Heart left ventricle (tissue), 13 donors: ENCODE results near the gene RAB11A.

ENCODE experiments used
- CTCF ChIP-seq, 12 donors: fragments of 200-600 bp; sonication (generic) in 4 of 12; IDR thresholded peaks; one replicate each; pipeline versions ENCODE4 v1.5.0 to v1.8.0; 2018 to 2022; ENCODE audit warnings: antibody characterized with exemption in 12 of 12, mild to moderate bottlenecking in 5 of 12
- POLR2A ChIP-seq, 2 donors: fragments of 450-650 bp; IDR thresholded peaks; one replicate each; pipeline ENCODE4 v1.6.1; 2017; ENCODE audit warnings: antibody characterized with exemption in 2 of 2, mild to moderate bottlenecking in 2 of 2, moderate library complexity in 2 of 2
- donor health status: ischemic (EF 13 %, LVEDD 7.1; RV severe dilation, severe dysfunction).
- donor health status: DM: no; HTN: yes; CAD: no.
- donor health status: DM: no; HTN: no; CAD: no.
- donor health status: ischemic (EF 25% LVEDD 6.9; RV normal size, moderate dysfunction).
- donor health status: ischemic (EF 25% LVEDD 5.7; RV mildly dilated, moderate dysfunction).
- donor health status: ischemic (EF 35%, LVEDD 5.7; RV mildly dilated, moderate dysfunction).
- donor health status: nonischemic (EF 11% LVEDD 7.7; RV severe dilation, severe dysfunction).
- donor health status: DM: yes; HTN: yes; CAD: no.
- donor health status: PGD.
- donor health status: ischemic (EF 29% LVEDD 5.4; RV normal size, mild dysfunction).
- donor health status: nonischemic (EF 23%, LVEDD 6.1; RV moderate dilation, normal function).

GRCh38 chr15:65921780-65922179 lies 52.5 kb downstream of the RAB11A start:
- TF ChIP-seq POLR2A (IDR thresholded peaks at IDR 0.05) (no peak), CTCF (IDR thresholded peaks at IDR 0.05) (no peak)
